ENCODE data around the gene ZNF813. TPM values are rescaled to one million over a fixed set of nuclear protein-coding genes. Genes with fewer than 3 reads are reported as not detected.
A peak's percentile ranks its signal among the peaks of the same experiment; 100 is the strongest.

Gene ZNF813
- total RNA-seq, 4 donors from 2014 or later: 2.4 to 4.7 (median 3.6) TPM

DNA sequence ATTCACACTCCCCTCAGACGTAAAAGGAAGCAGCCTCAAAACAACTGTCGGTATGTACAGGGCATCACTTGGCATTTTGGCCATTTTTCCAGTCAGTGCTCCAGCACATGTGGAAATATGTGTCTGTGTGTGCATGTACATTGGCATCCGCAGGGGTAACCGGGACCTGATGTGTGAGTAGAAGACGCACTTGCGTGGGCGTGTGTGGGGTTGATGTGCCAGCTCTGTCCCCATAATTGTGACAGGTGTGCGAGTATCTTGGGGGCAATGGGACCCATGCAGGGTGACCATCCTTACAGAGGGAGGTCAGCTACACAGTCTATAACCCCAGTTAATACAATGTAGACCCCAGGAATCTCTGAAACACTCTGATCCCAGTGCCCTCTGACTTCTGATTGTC lies 63.1 kb downstream of the ZNF813 start:
- Histone ChIP-seq H3K27me3 (no peaks in the 10 kb centered on the region), H3K36me3 (no peaks in the 10 kb centered on the region), H3K4me1 (no peaks in the 10 kb centered on the region), H3K4me3 (no peak overlapping the region), H3K27ac (no peak overlapping the region), H3K9me3 (no peaks in the 10 kb centered on the region)
- 98% methylated on average over 8 of the region's 8 CpGs for WGBS
- no peak for TF ChIP-seq EP300 (IDR thresholded peaks at IDR 0.05)
- TF ChIP-seq POLR2AphosphoS5 (IDR thresholded peaks at IDR 0.05): no peak
- no peak for TF ChIP-seq POLR2A (IDR thresholded peaks at IDR 0.05)
- TF ChIP-seq, protein P1, sequence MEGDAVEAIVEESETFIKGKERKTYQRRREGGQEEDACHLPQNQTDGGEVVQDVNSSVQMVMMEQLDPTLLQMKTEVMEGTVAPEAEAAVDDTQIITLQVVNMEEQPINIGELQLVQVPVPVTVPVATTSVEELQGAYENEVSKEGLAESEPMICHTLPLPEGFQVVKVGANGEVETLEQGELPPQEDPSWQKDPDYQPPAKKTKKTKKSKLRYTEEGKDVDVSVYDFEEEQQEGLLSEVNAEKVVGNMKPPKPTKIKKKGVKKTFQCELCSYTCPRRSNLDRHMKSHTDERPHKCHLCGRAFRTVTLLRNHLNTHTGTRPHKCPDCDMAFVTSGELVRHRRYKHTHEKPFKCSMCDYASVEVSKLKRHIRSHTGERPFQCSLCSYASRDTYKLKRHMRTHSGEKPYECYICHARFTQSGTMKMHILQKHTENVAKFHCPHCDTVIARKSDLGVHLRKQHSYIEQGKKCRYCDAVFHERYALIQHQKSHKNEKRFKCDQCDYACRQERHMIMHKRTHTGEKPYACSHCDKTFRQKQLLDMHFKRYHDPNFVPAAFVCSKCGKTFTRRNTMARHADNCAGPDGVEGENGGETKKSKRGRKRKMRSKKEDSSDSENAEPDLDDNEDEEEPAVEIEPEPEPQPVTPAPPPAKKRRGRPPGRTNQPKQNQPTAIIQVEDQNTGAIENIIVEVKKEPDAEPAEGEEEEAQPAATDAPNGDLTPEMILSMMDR (IDR thresholded peaks at IDR 0.05): no peak
- DNase-seq (ENCODE audit: low spot score in 2 of 2): no peak

DNA sequence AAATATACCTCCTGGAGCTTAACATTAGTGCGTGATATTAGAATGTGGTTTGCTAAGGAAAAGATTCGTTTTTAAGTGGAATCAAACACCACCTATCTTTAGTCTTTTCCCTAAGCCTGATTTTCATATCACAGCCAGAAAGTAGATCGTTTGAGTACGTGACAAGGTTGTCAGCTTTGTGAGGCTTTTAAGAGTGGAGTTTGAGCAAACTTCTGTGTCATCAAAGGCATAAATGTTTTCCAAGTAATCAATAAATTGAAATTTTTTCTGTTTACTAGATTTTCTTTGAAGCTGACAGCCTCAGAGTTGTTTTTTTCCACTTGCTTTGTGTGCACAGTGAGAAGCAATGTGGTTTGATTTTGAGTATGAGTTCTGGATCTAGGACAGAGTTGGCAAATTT lies 63.9 kb downstream of the ZNF813 start:
- H3K4me3 ChIP-seq: no peak overlapping the region
- no peaks in the 10 kb centered on the region for H3K4me1 ChIP-seq
- no peaks in the 10 kb centered on the region for H3K27me3 ChIP-seq
- no peak overlapping the region for H3K27ac ChIP-seq
- 85% methylated on average over 4 of the region's 4 CpGs for WGBS
- TF ChIP-seq POLR2AphosphoS5 (IDR thresholded peaks at IDR 0.05): no peak
- TF ChIP-seq EP300 (IDR thresholded peaks at IDR 0.05): no peak
- TF ChIP-seq POLR2A (IDR thresholded peaks at IDR 0.05): no peak
- TF ChIP-seq, protein P1 (IDR thresholded peaks at IDR 0.05): no peak
- H3K36me3 ChIP-seq: no peaks in the 10 kb centered on the region
- H3K9me3 ChIP-seq: no peaks in the 10 kb centered on the region
- DNase-seq (ENCODE audit: low spot score in 2 of 2): no peak

DNA sequence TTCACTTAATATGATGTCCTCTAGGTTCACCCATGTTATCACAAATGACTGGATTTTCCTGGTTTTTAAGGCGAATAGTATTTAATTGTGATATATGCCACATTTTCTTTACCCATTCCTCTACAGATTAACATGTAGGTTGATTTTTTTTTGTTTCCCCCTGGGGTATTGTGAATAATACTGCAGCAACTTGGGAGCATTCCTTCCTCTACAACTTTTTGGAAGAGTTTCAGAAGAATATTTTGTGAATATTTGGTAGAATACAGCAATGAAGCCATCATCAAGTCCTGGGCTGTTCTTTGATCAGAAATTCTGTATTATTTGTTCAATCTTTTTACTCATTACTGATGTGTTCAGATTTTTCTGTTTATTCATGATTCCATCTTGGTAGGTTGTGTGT lies 64.8 kb downstream of the ZNF813 start:
- H3K36me3 ChIP-seq: no peaks in the 10 kb centered on the region
- DNase-seq (ENCODE audit: low spot score in 2 of 2): no peak
- H3K9me3 ChIP-seq: no peaks in the 10 kb centered on the region
- no peak overlapping the region for H3K27ac ChIP-seq
- no peak for TF ChIP-seq EP300 (IDR thresholded peaks at IDR 0.05)
- TF ChIP-seq POLR2AphosphoS5 (IDR thresholded peaks at IDR 0.05): no peak
- TF ChIP-seq POLR2A (IDR thresholded peaks at IDR 0.05): no peak
- TF ChIP-seq, protein P1 (IDR thresholded peaks at IDR 0.05): no peak
- H3K27me3 ChIP-seq: no peaks in the 10 kb centered on the region
- 63% methylated on average over 1 of the region's 1 CpG for WGBS
- H3K4me1 ChIP-seq: peaks cover 4% of the 10 kb centered on the region
- H3K4me3 ChIP-seq: no peak overlapping the region

DNA sequence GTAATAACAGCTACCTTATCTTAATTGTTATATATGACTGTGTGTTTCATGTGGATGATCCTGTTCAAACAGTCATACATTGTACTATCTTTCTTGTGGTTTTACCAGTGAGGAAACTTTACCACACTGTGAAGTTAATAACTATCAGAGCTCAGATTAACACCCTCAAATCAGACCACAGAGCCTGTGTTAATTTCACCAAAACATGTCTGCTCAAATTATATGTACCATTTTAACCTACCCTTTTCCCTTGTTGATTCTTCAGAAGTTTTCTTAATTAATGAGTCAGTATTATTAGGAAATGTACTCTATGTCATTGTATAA lies 68.7 kb downstream of the ZNF813 start:
- TF ChIP-seq POLR2AphosphoS5 (IDR thresholded peaks at IDR 0.05) (no peak), EP300 (IDR thresholded peaks at IDR 0.05) (no peak), POLR2A (IDR thresholded peaks at IDR 0.05) (no peak)
- TF ChIP-seq, protein P1 (IDR thresholded peaks at IDR 0.05): no peak
- Histone ChIP-seq H3K9me3 (no peaks in the 10 kb centered on the region), H3K27me3 (no peaks in the 10 kb centered on the region), H3K4me1 (peaks cover 4% of the 10 kb centered on the region), H3K36me3 (no peaks in the 10 kb centered on the region), H3K4me3 (no peak overlapping the region), H3K27ac (no peak overlapping the region)
- no peak for DNase-seq (ENCODE audit: low spot score in 2 of 2)

DNA sequence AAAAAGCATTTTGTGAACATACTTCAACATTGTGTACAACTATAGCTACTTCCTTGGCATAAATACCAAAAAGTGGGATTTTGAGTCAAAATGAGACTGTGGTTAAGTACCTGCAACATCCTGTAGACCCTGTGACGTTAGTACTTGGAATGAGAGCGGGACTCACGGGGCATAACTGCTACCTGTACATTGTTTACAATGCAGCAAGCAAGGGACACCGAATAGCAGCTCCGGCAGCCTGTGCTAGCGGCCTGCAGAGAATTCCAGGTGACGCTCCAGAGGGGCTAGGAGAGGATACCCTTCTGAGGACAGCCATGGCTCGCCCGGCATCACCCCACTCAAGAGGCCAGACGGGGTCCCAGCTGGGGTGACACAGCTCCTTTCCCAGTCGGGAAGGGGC lies 69.6 kb downstream of the ZNF813 start:
- Histone ChIP-seq H3K27ac (peak overlapping the region; percentile 77), H3K4me1 (peaks cover 4% of the 10 kb centered on the region), H3K9me3 (no peaks in the 10 kb centered on the region), H3K27me3 (no peaks in the 10 kb centered on the region), H3K36me3 (peaks cover 9% of the 10 kb centered on the region), H3K4me3 (peak overlapping the region; percentile 57)
- DNase-seq (ENCODE audit: low spot score in 2 of 2): no peak
- WGBS: 58% methylated on average over 9 of the region's 11 CpGs
- TF ChIP-seq, protein P1 (IDR thresholded peaks at IDR 0.05): no peak
- TF ChIP-seq POLR2AphosphoS5 (IDR thresholded peaks at IDR 0.05) (no peak), POLR2A (IDR thresholded peaks at IDR 0.05) (no peak)
